Body of pancreas (tissue), 4 donors: ENCODE results near the gene ADAMTSL4.

Source experiments
- CTCF ChIP-seq, 7 experiments: fragments of 450-650 bp in 4 of 7; fragments of 200-600 bp in 3 of 7; sonication (generic) in 3 of 7; IDR thresholded peaks; one replicate each; pipeline ENCODE4 v1.5.1; 2016 to 2019; ENCODE audit warnings: antibody characterized with exemption in 7 of 7
- POLR2A ChIP-seq, 3 donors: fragments of 450-650 bp; IDR thresholded peaks; one replicate each; pipeline ENCODE4 v1.6.1; 2016; ENCODE audit warnings: antibody characterized with exemption in 3 of 3, mild to moderate bottlenecking in 2 of 3

GRCh38 chr1:150516616-150517015, 32.6 kb upstream of the ADAMTSL4 start:
- TF ChIP-seq CTCF (IDR thresholded peaks at IDR 0.05) = peak in 1 of 7 experiments; percentile 8
- no peak for TF ChIP-seq POLR2A (IDR thresholded peaks at IDR 0.05)
